HG02623 (cell line): ENCODE results near the gene CES4A.
"Not testable (repeated sequence)": the region's sequence is repeated elsewhere in the genome, so short reads cannot be mapped to it uniquely, and the experiment has no call there.

Experiments used
- ATAC-seq: cut with Tn5 transposase; IDR thresholded peaks from one replicate; pipeline ENCODE4 v1.9.1; 2021; ENCODE audit warnings: moderate library complexity; ENCODE audit not compliant: unreplicated experiment

Gene CES4A

DNA sequence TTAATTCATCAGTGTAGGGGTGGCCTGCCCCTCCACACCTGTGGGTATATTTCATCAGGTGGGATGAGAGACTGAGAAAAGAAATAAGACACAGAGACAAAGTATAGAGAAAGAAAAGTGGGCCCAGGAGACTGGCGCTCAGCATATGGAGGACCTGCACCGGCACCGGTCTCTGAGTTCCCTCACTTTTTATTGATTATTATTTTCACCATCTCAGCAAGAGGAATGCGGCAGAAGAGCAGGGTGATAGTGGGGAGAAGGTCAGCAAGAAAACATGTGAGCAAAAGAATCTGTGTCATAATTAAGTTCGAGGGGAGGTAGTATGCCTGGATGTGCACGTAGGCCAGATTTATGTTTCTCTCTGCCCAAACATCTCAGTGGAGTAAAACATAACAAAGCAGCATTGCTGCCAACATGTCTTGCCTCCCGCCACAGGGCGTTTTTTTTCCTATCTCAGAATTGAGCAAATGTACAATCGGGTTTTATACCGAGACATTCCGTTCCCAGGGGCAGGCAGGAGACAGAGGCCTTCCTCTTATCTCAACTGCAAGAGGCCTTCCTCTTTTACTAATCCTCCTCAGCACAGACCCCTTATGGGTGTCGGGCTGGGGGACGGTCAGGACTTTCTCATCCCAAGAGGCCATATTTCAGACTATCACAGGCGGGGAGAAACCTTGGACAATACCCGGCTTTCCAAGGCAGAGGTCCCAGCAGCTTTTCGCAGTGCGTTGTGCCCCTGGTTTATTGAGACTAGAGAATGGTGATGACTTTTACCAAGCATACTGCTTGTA lies 32.8 kb upstream of the CES4A start:
- not testable (repeated sequence) for ATAC-seq

DNA sequence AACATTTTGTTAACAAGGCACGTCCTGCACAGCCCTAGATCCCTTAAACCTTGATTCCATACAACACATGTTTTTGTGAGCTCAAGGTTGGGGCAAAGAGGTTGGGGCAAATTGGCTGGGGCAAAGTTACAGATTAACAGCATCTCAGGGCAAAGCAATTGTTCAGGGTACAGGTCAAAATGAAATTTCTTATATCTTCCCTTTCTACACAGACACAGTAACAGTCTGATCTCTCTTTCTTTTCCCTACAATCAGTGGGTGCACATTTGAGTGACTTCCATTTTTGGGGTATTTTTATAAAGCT lies 32.3 kb upstream of the CES4A start:
- ATAC-seq, result not testable (repeated sequence)

DNA sequence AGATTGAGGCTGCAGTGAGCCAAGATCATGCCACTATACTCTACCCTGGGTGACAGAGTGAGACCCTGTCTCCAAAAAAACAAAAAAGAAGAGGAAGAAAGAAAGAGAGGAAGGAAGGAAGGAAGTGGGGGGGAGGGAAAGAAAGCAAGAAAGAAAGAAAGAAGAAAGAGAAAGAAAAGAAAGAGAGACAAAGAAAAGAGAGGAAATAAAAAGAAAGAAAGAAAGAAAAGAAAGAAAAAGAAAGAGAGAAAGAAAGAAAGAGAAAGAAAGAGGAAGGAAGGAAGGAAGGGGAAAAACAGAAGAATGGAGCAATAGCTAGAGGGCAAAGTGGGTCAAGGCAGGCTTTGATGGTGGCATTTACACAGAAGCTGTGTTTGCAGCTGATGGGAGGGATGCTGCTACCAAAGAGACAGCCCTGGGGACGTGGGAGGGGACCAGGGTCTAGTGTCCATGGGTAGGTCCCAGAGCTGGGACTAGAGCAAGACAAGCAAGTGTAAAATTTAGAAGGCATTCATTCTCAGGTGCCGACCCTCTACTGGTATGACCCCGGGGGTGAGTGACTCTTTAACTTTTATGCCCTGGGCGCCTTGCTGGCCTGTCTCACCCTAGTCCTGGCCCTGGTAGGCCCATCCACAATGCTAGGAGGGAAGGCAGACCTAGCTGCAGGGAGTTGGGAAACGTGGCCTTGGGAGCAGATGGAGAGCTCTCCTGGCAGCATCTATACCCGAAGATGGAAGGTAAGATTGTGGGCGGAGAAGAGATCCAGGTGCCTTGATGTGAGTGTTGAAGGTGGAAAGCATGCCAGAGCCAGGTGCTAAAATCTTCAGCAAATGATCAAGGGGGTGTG lies 29.3 kb upstream of the CES4A start:
- no peak for ATAC-seq

GRCh38 chr16:66959704-66960161 lies 28.7 kb upstream of the CES4A start:
- ATAC-seq, result no peak

- no peak for ATAC-seq
These were observed 28.1 kb upstream of the CES4A start for GRCh38 chr16:66960270-66960669.

DNA sequence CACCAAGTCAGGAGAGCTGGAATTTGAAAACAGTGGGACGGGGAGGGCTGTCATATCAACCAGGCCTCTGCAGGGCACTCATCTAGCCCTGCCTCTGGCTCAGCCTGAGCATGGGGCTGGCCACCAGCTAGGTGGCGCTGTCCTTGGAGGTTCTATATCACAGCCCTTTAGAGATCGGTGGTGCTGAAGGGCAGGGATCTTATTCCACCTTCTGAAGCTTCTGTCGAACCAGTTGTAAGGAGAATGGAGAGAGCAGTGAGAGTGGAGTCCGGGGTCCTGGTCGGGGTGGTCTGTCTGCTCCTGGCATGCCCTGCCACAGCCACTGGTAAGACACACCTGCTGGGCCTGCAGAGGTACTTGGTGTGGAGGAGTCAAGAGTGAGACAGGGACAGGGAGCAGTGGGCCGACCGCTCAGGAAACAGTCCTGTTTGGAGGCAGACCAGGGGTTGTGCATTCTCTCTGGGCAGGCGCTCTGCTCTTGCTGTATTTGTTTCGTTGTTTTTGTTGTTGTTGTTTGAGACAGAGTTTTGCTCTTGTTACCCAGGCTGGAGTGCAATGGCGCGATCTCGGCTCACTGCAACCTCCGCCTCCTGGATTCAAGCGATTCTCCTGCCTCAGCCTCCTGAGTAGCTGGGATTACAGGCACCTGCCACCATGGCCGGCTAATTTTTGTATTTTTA lies 27.2 kb upstream of the CES4A start, which contains the start of gene CES3:
Gene CES3, plus strand, starts transcription at position 202 of the 680 bp plus-strand sequence. Its CDS starts 42 bp downstream, at position 244.
- peak; percentile 47 for ATAC-seq

DNA sequence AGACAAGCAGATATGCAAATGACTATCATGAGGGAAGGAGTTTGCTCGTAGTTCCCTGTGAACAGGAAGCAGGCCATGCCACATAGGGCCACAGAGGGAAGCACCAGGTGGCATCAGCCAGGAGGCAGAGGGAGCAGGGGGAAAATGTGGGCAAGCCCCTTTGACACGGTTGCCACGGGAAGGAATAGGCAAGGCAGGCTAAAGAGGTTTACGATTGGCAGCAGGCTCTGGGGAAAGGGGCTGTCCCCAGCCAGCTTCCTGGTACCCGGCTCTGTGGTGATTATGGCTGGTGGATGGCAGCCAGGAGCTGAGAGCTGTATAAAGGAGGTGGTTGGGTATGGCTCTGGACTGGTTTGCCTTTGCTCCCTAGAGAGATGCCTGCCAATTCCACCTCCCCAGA lies 26.5 kb upstream of the CES4A start:
- ATAC-seq, result no peak

DNA sequence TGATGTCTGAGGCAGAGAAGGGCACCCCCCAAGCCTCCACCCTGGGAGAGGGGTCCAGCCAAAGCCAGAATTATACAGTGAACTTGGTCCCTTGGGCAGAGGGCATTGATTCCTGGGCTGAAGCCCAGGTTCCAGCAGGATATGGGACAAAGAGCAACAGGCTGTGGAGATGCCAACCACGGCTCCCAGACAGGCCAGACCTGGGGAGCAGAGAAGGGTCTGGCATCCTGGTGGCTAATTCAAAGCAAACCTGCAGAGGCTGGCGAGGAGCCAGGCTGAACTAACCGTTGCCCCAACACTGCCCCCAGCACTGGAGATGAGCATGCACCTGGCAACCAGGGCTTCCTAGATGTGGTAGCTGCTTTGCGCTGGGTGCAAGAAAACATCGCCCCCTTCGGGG lies 24.3 kb upstream of the CES4A start:
- ATAC-seq, result no peak

GRCh38 chr16:66968847-66969246 lies 19.5 kb upstream of the CES4A start:
- ATAC-seq, result no peak

- no peak for ATAC-seq
These were observed 17.3 kb upstream of the CES4A start for GRCh38 chr16:66970775-66971720.

- no peak for ATAC-seq
These were observed 15.4 kb upstream of the CES4A start for GRCh38 chr16:66972983-66973382.

DNA sequence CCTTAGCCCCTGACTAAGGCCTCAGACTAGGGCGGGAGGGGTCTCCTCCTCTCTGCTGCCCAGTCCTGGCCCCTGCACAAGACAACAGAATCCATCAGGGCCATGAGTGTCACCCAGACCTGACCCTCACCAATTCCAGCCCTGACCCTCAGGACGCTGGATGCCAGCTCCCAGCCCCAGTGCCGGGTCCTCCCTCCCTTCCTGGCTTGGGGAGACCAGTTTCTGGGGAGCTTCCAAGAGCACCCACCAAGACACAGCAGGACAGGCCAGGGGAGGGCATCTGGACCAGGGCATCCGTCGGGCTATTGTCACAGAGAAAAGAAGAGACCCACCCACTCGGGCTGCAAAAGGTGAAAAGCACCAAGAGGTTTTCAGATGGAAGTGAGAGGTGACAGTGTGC lies 14.7 kb upstream of the CES4A start:
- no peak for ATAC-seq

GRCh38 chr16:66974156-66974931 lies 14.0 kb upstream of the CES4A start:
- not testable (repeated sequence) for ATAC-seq

GRCh38 chr16:66974932-66975246 lies 13.5 kb upstream of the CES4A start:
- not testable (repeated sequence) for ATAC-seq

GRCh38 chr16:66975302-66975893 lies 13.0 kb upstream of the CES4A start:
- no peak for ATAC-seq

DNA sequence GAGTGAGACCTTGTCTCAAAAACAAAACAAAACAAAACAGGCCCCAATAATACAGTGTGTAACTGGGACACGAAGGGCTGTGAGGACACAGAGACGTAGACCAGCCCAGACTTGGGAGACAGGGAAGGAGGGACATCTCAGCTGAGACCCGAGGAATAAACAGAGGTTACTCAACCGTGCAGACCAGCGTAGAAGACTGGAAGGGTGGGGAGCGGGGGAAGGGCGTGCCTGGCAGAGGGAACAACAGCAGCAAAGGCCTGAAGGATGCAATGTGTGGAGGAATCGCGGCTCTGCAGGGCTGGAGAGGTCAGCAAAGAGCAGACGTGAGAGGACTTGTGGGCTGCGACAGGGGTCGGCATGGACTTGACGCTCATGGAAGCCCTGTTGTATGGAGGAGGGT lies 11.6 kb upstream of the CES4A start:
- ATAC-seq, result no peak

GRCh38 chr16:66977341-66978113 lies 10.9 kb upstream of the CES4A start:
- ATAC-seq, result no peak

DNA sequence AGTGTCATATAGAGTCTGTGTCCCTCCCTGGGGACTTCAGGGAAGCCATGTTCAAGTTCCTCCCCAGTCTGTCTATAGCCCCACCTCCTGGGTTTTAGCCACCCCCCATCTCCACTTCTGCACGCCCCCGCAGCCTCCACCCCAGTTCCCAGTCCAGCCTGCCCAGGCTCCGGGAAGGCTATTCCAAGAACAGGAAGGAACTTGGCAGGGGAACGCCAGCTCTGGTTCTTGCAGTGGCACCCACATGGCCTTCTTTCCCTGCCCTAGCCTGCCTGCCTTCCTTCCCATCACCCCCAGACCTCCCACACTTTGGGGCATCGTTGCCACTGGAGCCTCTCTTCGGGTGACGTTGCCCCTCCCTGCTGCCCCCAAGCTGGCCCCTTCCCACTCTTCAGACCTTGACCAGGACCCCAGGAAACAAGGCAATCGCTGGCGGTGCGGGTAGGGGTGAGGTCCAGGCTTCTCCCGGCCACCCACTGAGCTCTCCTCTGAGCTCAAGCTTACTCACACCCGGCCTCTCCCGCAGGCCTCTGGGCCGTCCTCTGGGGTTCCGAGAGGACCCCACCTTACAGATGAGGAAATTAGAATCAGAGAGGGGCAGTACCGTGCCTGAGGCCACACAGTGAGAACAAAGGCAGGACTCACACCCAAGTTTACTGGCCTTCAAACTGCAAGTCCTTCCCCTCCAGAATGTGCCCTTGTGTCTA lies 9.2 kb upstream of the CES4A start:
- ATAC-seq, result no peak
